Measurements from ENCODE around the gene WWOX. TPM values are rescaled to one million over a fixed set of nuclear protein-coding genes. Genes with fewer than 3 reads are reported as not detected.
A peak's percentile ranks its signal among the peaks of the same experiment; 100 is the strongest.

The WWOX gene
- total and polyA plus RNA-seq, 2 experiments from 2014 or later, result 22.1 to 123 TPM

DNA sequence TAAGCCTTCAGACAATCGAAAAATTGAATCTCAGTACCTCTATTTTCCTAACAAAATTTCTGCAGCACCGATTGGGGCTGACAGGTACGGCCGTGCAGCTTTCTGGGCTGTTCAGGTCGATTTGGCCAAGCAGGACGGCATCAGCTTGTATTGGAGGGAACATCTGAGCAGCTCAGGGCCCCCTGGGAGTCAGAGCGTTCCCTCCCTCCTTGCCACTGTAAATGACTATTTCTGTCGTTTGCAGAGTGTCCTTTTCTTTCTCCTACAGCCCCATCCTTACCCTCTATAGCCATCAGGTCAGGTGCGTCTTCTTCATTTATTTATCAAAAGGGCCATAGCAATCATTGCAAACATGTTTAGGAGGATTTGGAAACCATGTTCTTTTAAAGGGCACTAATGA lies 731.1 kb downstream of the WWOX start:
- TF ChIP-seq, protein P1, sequence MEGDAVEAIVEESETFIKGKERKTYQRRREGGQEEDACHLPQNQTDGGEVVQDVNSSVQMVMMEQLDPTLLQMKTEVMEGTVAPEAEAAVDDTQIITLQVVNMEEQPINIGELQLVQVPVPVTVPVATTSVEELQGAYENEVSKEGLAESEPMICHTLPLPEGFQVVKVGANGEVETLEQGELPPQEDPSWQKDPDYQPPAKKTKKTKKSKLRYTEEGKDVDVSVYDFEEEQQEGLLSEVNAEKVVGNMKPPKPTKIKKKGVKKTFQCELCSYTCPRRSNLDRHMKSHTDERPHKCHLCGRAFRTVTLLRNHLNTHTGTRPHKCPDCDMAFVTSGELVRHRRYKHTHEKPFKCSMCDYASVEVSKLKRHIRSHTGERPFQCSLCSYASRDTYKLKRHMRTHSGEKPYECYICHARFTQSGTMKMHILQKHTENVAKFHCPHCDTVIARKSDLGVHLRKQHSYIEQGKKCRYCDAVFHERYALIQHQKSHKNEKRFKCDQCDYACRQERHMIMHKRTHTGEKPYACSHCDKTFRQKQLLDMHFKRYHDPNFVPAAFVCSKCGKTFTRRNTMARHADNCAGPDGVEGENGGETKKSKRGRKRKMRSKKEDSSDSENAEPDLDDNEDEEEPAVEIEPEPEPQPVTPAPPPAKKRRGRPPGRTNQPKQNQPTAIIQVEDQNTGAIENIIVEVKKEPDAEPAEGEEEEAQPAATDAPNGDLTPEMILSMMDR (IDR thresholded peaks at IDR 0.05; ENCODE audit: low read depth, low read length), result no peak
- Histone ChIP-seq H3K27ac (no peak overlapping the region), H3K4me3 (no peak overlapping the region), H3K36me3 (no peaks in the 10 kb centered on the region), H3K9me3 (ENCODE audit: low read depth) (no peaks in the 10 kb centered on the region), H3K4me1 (ENCODE audit: low read depth) (no peaks in the 10 kb centered on the region), H3K27me3 (no peaks in the 10 kb centered on the region)
- no peak for DNase-seq (ENCODE audit: low read depth in 1 of 2, low spot score in 1 of 2)

DNA sequence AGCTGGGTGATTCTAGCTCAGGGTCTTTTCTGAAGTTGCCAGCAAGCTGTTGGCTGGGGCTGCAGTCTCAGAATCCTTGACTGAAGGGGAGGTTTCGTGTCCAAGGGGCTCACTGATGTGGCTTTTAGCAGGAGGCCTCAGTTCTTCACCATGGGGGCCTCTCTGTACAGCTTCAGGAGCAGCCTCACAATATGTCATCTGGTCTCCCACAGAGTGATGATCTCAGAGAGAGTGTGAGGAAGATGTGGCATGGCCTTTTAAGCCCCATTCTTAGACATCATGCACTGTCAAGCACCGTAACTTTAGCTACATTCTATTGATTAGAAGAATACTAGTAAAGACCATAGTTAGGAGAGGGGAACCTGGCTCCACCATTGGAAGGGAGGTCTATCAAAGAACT lies 732.6 kb downstream of the WWOX start:
- Histone ChIP-seq H3K27me3 (no peaks in the 10 kb centered on the region), H3K4me1 (ENCODE audit: low read depth) (peaks cover 7% of the 10 kb centered on the region), H3K27ac (no peak overlapping the region), H3K9me3 (ENCODE audit: low read depth) (no peaks in the 10 kb centered on the region), H3K4me3 (no peak overlapping the region), H3K36me3 (no peaks in the 10 kb centered on the region)
- TF ChIP-seq, protein P1 (IDR thresholded peaks at IDR 0.05; ENCODE audit: low read depth, low read length), result no peak
- DNase-seq (ENCODE audit: low read depth in 1 of 2, low spot score in 1 of 2), result no peak

DNA sequence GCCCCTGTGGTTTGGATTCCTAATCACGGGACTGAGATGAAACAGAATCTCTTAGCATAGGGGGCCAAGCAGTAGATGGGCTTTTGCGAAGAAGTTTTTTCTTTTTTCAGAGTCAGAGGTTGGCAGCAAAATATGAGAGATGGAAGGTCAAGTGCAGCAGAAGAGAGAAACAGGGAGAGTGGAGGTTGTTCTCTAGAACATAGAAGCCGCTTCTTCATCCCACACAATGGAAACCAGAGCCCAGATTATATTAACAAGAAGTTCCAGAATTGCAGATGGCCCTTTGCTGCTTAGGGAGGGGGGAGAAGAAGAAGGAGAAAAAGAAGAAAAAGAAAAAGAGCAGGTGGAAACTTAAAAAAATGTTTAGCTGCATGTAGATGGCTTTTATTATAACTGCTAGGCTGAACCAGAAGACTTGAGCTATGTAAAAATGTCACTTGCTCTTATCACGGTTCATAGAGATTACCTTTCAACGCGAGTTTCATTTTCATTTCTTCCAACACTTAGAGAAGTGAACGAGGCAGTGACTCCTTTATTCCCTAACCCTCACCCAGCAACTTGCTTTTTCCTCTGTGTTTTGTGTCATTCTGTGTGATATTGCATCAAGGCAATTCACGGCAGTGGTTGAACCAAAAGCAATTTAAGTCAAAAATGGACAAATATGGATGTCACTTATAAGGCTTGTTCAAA lies 737.5 kb downstream of the WWOX start:
- TF ChIP-seq, protein P1 (IDR thresholded peaks at IDR 0.05; ENCODE audit: low read depth, low read length), result no peak
- H3K4me1 ChIP-seq (ENCODE audit: low read depth), result peaks cover 11% of the 10 kb centered on the region
- H3K27me3 ChIP-seq, result no peaks in the 10 kb centered on the region
- no peaks in the 10 kb centered on the region for H3K9me3 ChIP-seq (ENCODE audit: low read depth)
- H3K4me3 ChIP-seq, result no peak overlapping the region
- DNase-seq (ENCODE audit: low read depth in 1 of 2, low spot score in 1 of 2), result peak in 1 of 2 donors; percentile 50
- H3K27ac ChIP-seq, result no peak overlapping the region
- H3K36me3 ChIP-seq, result no peaks in the 10 kb centered on the region

DNA sequence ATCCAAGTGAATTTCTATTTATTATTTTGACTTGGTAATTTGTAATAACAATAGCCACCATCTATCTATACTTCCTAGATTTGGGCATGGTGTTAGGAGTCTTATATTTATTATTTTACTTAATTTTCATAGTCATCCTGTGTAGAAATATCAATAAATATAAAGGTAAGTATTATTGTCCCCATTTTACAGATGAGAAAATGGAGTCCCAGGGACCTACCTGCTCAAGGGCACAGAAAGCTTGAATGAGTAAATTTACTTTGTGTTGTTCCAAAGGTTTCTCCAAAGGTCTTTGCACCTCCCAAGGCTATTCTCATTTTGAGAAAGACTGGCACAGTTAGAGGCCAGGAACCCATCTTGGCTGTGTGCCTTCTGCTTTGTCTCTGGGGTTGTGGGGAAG lies 738.3 kb downstream of the WWOX start:
- Histone ChIP-seq H3K4me1 (ENCODE audit: low read depth) (peaks cover 11% of the 10 kb centered on the region), H3K27me3 (no peaks in the 10 kb centered on the region), H3K9me3 (ENCODE audit: low read depth) (no peaks in the 10 kb centered on the region), H3K27ac (no peak overlapping the region), H3K36me3 (no peaks in the 10 kb centered on the region), H3K4me3 (no peak overlapping the region)
- TF ChIP-seq, protein P1 (IDR thresholded peaks at IDR 0.05; ENCODE audit: low read depth, low read length), result no peak
- no peak for DNase-seq (ENCODE audit: low read depth in 1 of 2, low spot score in 1 of 2)

DNA sequence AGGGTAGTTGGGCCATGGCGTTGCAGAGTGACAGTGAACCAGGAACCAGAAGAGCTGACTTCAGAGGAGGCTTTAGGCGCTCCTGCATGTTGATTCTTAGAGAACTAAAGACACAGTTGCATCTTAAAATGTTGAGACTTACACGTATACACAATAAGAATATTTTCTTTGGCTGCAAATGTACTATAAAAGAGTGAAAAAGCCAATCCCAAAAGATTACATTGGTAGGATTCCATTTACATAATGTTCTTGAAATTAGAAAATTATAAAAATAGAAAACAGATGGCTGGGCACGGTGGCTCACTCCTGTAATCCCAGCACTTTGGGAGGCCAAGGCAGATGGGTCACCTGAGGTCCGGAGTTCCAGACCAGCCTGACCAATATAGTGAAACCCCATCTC lies 738.8 kb downstream of the WWOX start:
- Histone ChIP-seq H3K4me3 (no peak overlapping the region), H3K27me3 (no peaks in the 10 kb centered on the region), H3K9me3 (ENCODE audit: low read depth) (no peaks in the 10 kb centered on the region), H3K27ac (no peak overlapping the region), H3K36me3 (no peaks in the 10 kb centered on the region), H3K4me1 (ENCODE audit: low read depth) (peaks cover 11% of the 10 kb centered on the region)
- no peak for DNase-seq (ENCODE audit: low read depth in 1 of 2, low spot score in 1 of 2)
- TF ChIP-seq, protein P1 (IDR thresholded peaks at IDR 0.05; ENCODE audit: low read depth, low read length), result no peak
